Measurements from ENCODE around the gene SFPQ.

The SFPQ gene

GRCh38 chr1:35210321-35211119 is 17.6 kb upstream of the SFPQ start:
- Histone ChIP-seq H3K36me3 (ENCODE audit: control insufficient read depth, insufficient read depth, low read length) (no peaks in the 10 kb centered on the region), H3K27ac (ENCODE audit: low read depth, low read length) (no peak overlapping the region), H3K9me3 (ENCODE audit: control insufficient read depth, insufficient read depth, low read depth, low read length) (no peaks in the 10 kb centered on the region), H3K4me3 (ENCODE audit: low read depth, low read length) (no peak overlapping the region), H3K4me1 (ENCODE audit: control insufficient read depth, insufficient read depth, low read length) (peaks cover 19% of the 10 kb centered on the region), H3K27me3 (ENCODE audit: control insufficient read depth, insufficient read depth, low read length) (no peaks in the 10 kb centered on the region), H3K9ac (ENCODE audit: low read length) (peak overlapping the region; percentile 1)

- Histone ChIP-seq H3K4me1 (ENCODE audit: control insufficient read depth, insufficient read depth, low read length) (peaks cover 5% of the 10 kb centered on the region), H3K9me3 (ENCODE audit: control insufficient read depth, insufficient read depth, low read depth, low read length) (no peaks in the 10 kb centered on the region), H3K36me3 (ENCODE audit: control insufficient read depth, insufficient read depth, low read length) (no peaks in the 10 kb centered on the region), H3K27me3 (ENCODE audit: control insufficient read depth, insufficient read depth, low read length) (no peaks in the 10 kb centered on the region), H3K9ac (ENCODE audit: low read length) (no peak overlapping the region), H3K27ac (ENCODE audit: low read depth, low read length) (no peak overlapping the region), H3K4me3 (ENCODE audit: low read depth, low read length) (no peak overlapping the region)
Observed at GRCh38 chr1:35203295-35203694, 10.3 kb upstream of the SFPQ start.

- no peak overlapping the region for H3K4me3 ChIP-seq (ENCODE audit: low read depth, low read length)
- no peak overlapping the region for H3K9ac ChIP-seq (ENCODE audit: low read length)
- no peaks in the 10 kb centered on the region for H3K27me3 ChIP-seq (ENCODE audit: control insufficient read depth, insufficient read depth, low read length)
- H3K27ac ChIP-seq (ENCODE audit: low read depth, low read length), result no peak overlapping the region
- H3K36me3 ChIP-seq (ENCODE audit: control insufficient read depth, insufficient read depth, low read length), result no peaks in the 10 kb centered on the region
- peaks cover 5% of the 10 kb centered on the region for H3K4me1 ChIP-seq (ENCODE audit: control insufficient read depth, insufficient read depth, low read length)
- H3K9me3 ChIP-seq (ENCODE audit: control insufficient read depth, insufficient read depth, low read depth, low read length), result no peaks in the 10 kb centered on the region
Observed at GRCh38 chr1:35202048-35202719, 9.2 kb upstream of the SFPQ start.

GRCh38 chr1:35201631-35202030 is 8.7 kb upstream of the SFPQ start:
- Histone ChIP-seq H3K4me1 (ENCODE audit: control insufficient read depth, insufficient read depth, low read length) (peaks cover 5% of the 10 kb centered on the region), H3K27me3 (ENCODE audit: control insufficient read depth, insufficient read depth, low read length) (no peaks in the 10 kb centered on the region), H3K9me3 (ENCODE audit: control insufficient read depth, insufficient read depth, low read depth, low read length) (no peaks in the 10 kb centered on the region), H3K9ac (ENCODE audit: low read length) (no peak overlapping the region), H3K4me3 (ENCODE audit: low read depth, low read length) (no peak overlapping the region), H3K36me3 (ENCODE audit: control insufficient read depth, insufficient read depth, low read length) (no peaks in the 10 kb centered on the region), H3K27ac (ENCODE audit: low read depth, low read length) (no peak overlapping the region)

- peaks cover 46% of the 10 kb centered on the region for H3K36me3 ChIP-seq (ENCODE audit: control insufficient read depth, insufficient read depth, low read length)
- no peaks in the 10 kb centered on the region for H3K9me3 ChIP-seq (ENCODE audit: control insufficient read depth, insufficient read depth, low read depth, low read length)
Observed at GRCh38 chr1:35192056-35192852, 691 bp downstream of the SFPQ start.

GRCh38 chr1:35191429-35192055 is 1.4 kb downstream of the SFPQ start:
- H3K9ac ChIP-seq (ENCODE audit: low read length), result peak overlapping the region; percentile 85
- H3K27me3 ChIP-seq (ENCODE audit: control insufficient read depth, insufficient read depth, low read length), result no peaks in the 10 kb centered on the region
- peaks cover 53% of the 10 kb centered on the region for H3K36me3 ChIP-seq (ENCODE audit: control insufficient read depth, insufficient read depth, low read length)
- H3K27ac ChIP-seq (ENCODE audit: low read depth, low read length), result peak overlapping the region; percentile 95; the same call in 1 of the 2 replicates
- H3K4me1 ChIP-seq (ENCODE audit: control insufficient read depth, insufficient read depth, low read length), result peaks cover 6% of the 10 kb centered on the region; the same call in 1 of the 2 replicates
- no peaks in the 10 kb centered on the region for H3K9me3 ChIP-seq (ENCODE audit: control insufficient read depth, insufficient read depth, low read depth, low read length)
- peak overlapping the region; percentile 90 for H3K4me3 ChIP-seq (ENCODE audit: low read depth, low read length)

More at GRCh38 chr1:35192056-35192852, 691 bp downstream of the SFPQ start:
- Histone ChIP-seq H3K27ac (ENCODE audit: low read depth, low read length) (peak overlapping the region; percentile 95), H3K27me3 (ENCODE audit: control insufficient read depth, insufficient read depth, low read length) (no peaks in the 10 kb centered on the region), H3K9ac (ENCODE audit: low read length) (peak overlapping the region; percentile 98), H3K4me3 (ENCODE audit: low read depth, low read length) (peak overlapping the region; percentile 90), H3K4me1 (ENCODE audit: control insufficient read depth, insufficient read depth, low read length) (peaks cover 6% of the 10 kb centered on the region; the same call in 1 of the 2 replicates)

- H3K4me3 ChIP-seq (ENCODE audit: low read depth, low read length), result peak overlapping the region; percentile 90
- peaks cover 60% of the 10 kb centered on the region for H3K36me3 ChIP-seq (ENCODE audit: control insufficient read depth, insufficient read depth, low read length)
- H3K27me3 ChIP-seq (ENCODE audit: control insufficient read depth, insufficient read depth, low read length), result no peaks in the 10 kb centered on the region
- H3K9me3 ChIP-seq (ENCODE audit: control insufficient read depth, insufficient read depth, low read depth, low read length), result no peaks in the 10 kb centered on the region
- H3K9ac ChIP-seq (ENCODE audit: low read length), result peak overlapping the region; percentile 85
- no peak overlapping the region for H3K27ac ChIP-seq (ENCODE audit: low read depth, low read length)
- peaks cover 6% of the 10 kb centered on the region; the same call in 1 of the 2 replicates for H3K4me1 ChIP-seq (ENCODE audit: control insufficient read depth, insufficient read depth, low read length)
Observed at GRCh38 chr1:35190784-35191183, 2.2 kb downstream of the SFPQ start.

GRCh38 chr1:35188578-35189392 is 4.2 kb downstream of the SFPQ start:
- H3K27me3 ChIP-seq (ENCODE audit: control insufficient read depth, insufficient read depth, low read length), result no peaks in the 10 kb centered on the region
- H3K9ac ChIP-seq (ENCODE audit: low read length), result no peak overlapping the region
- peaks cover 6% of the 10 kb centered on the region; the same call in 1 of the 2 replicates for H3K4me1 ChIP-seq (ENCODE audit: control insufficient read depth, insufficient read depth, low read length)
- no peak overlapping the region for H3K27ac ChIP-seq (ENCODE audit: low read depth, low read length)
- no peaks in the 10 kb centered on the region for H3K9me3 ChIP-seq (ENCODE audit: control insufficient read depth, insufficient read depth, low read depth, low read length)
- peaks cover 80% of the 10 kb centered on the region for H3K36me3 ChIP-seq (ENCODE audit: control insufficient read depth, insufficient read depth, low read length)
- peak overlapping the region; percentile 90; the same call in 1 of the 2 replicates for H3K4me3 ChIP-seq (ENCODE audit: low read depth, low read length)

GRCh38 chr1:35187816-35188342 is 5.1 kb downstream of the SFPQ start:
- H3K9ac ChIP-seq (ENCODE audit: low read length), result no peak overlapping the region
- no peaks in the 10 kb centered on the region for H3K9me3 ChIP-seq (ENCODE audit: control insufficient read depth, insufficient read depth, low read depth, low read length)
- H3K27me3 ChIP-seq (ENCODE audit: control insufficient read depth, insufficient read depth, low read length), result no peaks in the 10 kb centered on the region
- peaks cover 90% of the 10 kb centered on the region for H3K36me3 ChIP-seq (ENCODE audit: control insufficient read depth, insufficient read depth, low read length)
- H3K4me1 ChIP-seq (ENCODE audit: control insufficient read depth, insufficient read depth, low read length), result peaks cover 6% of the 10 kb centered on the region; the same call in 1 of the 2 replicates
- H3K4me3 ChIP-seq (ENCODE audit: low read depth, low read length), result no peak overlapping the region
- no peak overlapping the region for H3K27ac ChIP-seq (ENCODE audit: low read depth, low read length)
